ENCODE measurements around the gene RASSF4.

RASSF4 gene

DNA sequence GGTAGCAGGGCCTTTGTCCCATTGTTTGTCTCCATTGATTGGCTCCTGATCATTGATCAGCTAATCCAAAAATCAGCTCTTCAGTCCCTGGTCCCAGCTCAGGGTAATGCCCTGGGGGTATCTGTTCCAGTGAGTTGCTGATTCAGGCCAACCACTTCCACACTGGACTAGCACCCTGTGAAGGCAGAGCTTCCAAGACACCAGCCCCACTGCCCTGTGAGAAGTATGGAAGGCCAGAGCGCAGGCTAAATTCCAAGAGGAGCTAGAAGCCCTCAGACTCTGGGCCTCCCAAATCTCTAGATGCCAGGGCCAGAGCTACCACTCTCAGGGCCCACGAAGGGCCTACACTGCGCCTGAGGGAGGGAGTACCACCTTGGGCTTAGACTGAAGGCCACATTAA is 38.1 kb upstream of the RASSF4 start:
- Histone ChIP-seq H3K27me3 (ENCODE audit: control insufficient read depth in 3 of 3, insufficient read depth in 3 of 3, low read depth in 1 of 3, low read length in 3 of 3) (peaks cover 0 to 4% (median 0%) of the 10 kb centered on the region in 3 experiments), H2BK12ac (ENCODE audit: low read length) (no peak overlapping the region), H3K14ac (ENCODE audit: low read length) (no peak overlapping the region), H3K79me1 (ENCODE audit: low read depth, low read length) (no peaks in the 10 kb centered on the region), H2BK5ac (ENCODE audit: low read length) (no peak overlapping the region), H2BK120ac (ENCODE audit: low read depth, low read length) (no peak overlapping the region), H3K18ac (ENCODE audit: low read length) (no peak overlapping the region), H4K8ac (ENCODE audit: low read depth, low read length) (no peak overlapping the region), H3K4ac (ENCODE audit: low read length) (no peak overlapping the region), H3K27ac (replicated peaks; ENCODE audit: low read length) (no peak overlapping the region), H2AK5ac (ENCODE audit: low read depth, low read length) (no peak overlapping the region), H3K9me3 (replicated peaks in 1 of 2; ENCODE audit: control insufficient read depth in 2 of 2, insufficient read depth in 1 of 2, low read depth in 1 of 2, low read length in 2 of 2) (peaks cover 0 to 2% of the 10 kb centered on the region in 2 donors), H3K4me1 (ENCODE audit: control insufficient read depth in 2 of 2, insufficient read depth in 1 of 2, low read depth in 1 of 2, low read length in 2 of 2) (peaks cover 3 to 11% of the 10 kb centered on the region in 2 donors), H3K36me3 (replicated peaks in 1 of 2; ENCODE audit: control insufficient read depth in 2 of 2, insufficient read depth in 2 of 2, low read length in 2 of 2) (no peaks in the 10 kb centered on the region), H3K4me2 (ENCODE audit: insufficient read depth, low read length, poor library complexity, severe bottlenecking) (no peak overlapping the region), H2BK15ac (ENCODE audit: low read length) (no peak overlapping the region), H4K91ac (ENCODE audit: low read depth, low read length, poor library complexity) (no peak overlapping the region), H3K23ac (ENCODE audit: low read depth, low read length, poor library complexity) (no peak overlapping the region), H2AFZ (ENCODE audit: low read length) (no peak overlapping the region), H3K9ac (ENCODE audit: low read depth, low read length, poor library complexity) (no peak overlapping the region), H3K4me3 (ENCODE audit: low read length in 2 of 2) (no peak overlapping the region)
- WGBS, 2 donors (ENCODE audit: extremely low coverage in 2 of 2, insufficient read length in 2 of 2, insufficient replicate concordance in 1 of 2): no CpG with 5 or more reads among the region's 3 CpGs
- DNase-seq (ENCODE audit: low spot score): no peak

DNA sequence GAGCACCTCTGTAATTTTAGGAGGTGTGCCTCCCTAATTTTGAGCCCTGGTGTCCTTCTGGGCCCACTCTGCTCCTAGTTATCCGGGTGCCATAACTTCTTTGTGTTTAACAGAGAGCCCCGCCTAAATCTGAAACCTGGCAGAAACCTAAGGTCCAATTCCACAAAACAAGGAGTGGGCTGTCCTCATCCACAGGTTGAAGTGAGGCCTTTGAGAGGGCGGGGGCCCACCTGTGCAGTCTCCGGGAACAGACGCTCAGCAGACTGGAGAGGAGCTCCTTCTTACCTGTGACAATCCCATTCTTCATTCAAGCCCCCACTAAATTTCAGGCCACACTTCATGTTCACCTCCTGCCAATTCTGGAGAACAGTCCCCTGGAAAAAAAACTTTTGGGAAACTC is 37.6 kb upstream of the RASSF4 start:
- no peak overlapping the region for H2BK5ac ChIP-seq (ENCODE audit: low read length)
- no peak overlapping the region for H2AK5ac ChIP-seq (ENCODE audit: low read depth, low read length)
- H3K9me3 ChIP-seq (replicated peaks in 1 of 2; ENCODE audit: control insufficient read depth in 2 of 2, insufficient read depth in 1 of 2, low read depth in 1 of 2, low read length in 2 of 2): peaks cover 0 to 2% of the 10 kb centered on the region in 2 donors
- H3K4me2 ChIP-seq (ENCODE audit: insufficient read depth, low read length, poor library complexity, severe bottlenecking): no peak overlapping the region
- no peaks in the 10 kb centered on the region for H3K36me3 ChIP-seq (replicated peaks in 1 of 2; ENCODE audit: control insufficient read depth in 2 of 2, insufficient read depth in 2 of 2, low read length in 2 of 2)
- H3K79me1 ChIP-seq (ENCODE audit: low read depth, low read length): no peaks in the 10 kb centered on the region
- no peak overlapping the region for H2BK120ac ChIP-seq (ENCODE audit: low read depth, low read length)
- peaks cover 0 to 4% (median 0%) of the 10 kb centered on the region in 3 experiments for H3K27me3 ChIP-seq (ENCODE audit: control insufficient read depth in 3 of 3, insufficient read depth in 3 of 3, low read depth in 1 of 3, low read length in 3 of 3)
- no peak overlapping the region for H3K9ac ChIP-seq (ENCODE audit: low read depth, low read length, poor library complexity)
- no peak overlapping the region for H3K4me3 ChIP-seq (ENCODE audit: low read length in 2 of 2)
- no peak overlapping the region for H2AFZ ChIP-seq (ENCODE audit: low read length)
- no peak overlapping the region for H2BK12ac ChIP-seq (ENCODE audit: low read length)
- H3K23ac ChIP-seq (ENCODE audit: low read depth, low read length, poor library complexity): no peak overlapping the region
- H3K18ac ChIP-seq (ENCODE audit: low read length): no peak overlapping the region
- WGBS, 2 donors (ENCODE audit: extremely low coverage in 2 of 2, insufficient read length in 2 of 2, insufficient replicate concordance in 1 of 2): no CpG with 5 or more reads among the region's 5 CpGs
- no peak overlapping the region for H3K4ac ChIP-seq (ENCODE audit: low read length)
- H2BK15ac ChIP-seq (ENCODE audit: low read length): no peak overlapping the region
- no peak overlapping the region for H3K27ac ChIP-seq (replicated peaks; ENCODE audit: low read length)
- H3K14ac ChIP-seq (ENCODE audit: low read length): no peak overlapping the region
- H3K4me1 ChIP-seq (ENCODE audit: control insufficient read depth in 2 of 2, insufficient read depth in 1 of 2, low read depth in 1 of 2, low read length in 2 of 2): peaks cover 3 to 11% of the 10 kb centered on the region in 2 donors
- DNase-seq (ENCODE audit: low spot score): no peak
- H4K91ac ChIP-seq (ENCODE audit: low read depth, low read length, poor library complexity): no peak overlapping the region
- no peak overlapping the region for H4K8ac ChIP-seq (ENCODE audit: low read depth, low read length)

DNA sequence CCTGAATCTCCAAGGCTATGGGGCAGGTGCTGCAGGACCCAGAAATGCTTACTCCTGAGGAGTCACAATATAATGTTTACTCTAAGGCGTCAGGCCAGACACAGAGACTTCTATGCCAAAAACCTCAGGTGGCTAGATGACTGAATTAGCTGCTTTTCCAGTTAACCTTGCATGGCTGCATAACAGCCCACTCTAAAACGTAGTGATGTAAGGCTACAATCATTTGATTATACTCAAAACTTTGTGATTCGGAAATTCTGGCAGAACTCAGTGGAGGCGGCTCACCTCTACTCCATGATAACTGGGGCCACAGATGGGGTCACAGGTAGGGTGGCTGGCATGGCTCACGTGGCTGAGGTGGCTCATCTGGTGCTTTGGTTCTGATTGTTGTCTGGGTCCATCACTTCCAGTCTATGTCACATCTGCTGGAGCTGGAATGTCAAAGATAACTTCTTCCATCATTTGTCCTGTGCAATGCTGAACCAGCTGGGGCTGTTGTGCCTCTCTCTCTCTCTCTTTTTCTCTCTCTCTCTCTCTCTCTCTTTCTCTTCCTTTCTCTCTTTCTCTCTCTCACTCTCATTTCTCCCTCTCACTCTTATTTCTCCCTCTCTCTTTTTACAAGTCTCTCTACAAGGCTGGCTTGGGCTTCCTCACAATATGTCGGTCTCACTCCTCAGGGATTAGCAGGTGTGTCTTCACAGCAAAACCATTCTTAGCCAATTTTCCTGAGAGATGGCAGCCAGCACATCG is 36.6 kb upstream of the RASSF4 start:
- H3K9me3 ChIP-seq (replicated peaks in 1 of 2; ENCODE audit: control insufficient read depth in 2 of 2, insufficient read depth in 1 of 2, low read depth in 1 of 2, low read length in 2 of 2): peaks cover 0 to 5% of the 10 kb centered on the region in 2 donors
- peaks cover 0 to 4% (median 0%) of the 10 kb centered on the region in 3 experiments for H3K27me3 ChIP-seq (ENCODE audit: control insufficient read depth in 3 of 3, insufficient read depth in 3 of 3, low read depth in 1 of 3, low read length in 3 of 3)
- H3K14ac ChIP-seq (ENCODE audit: low read length): no peak overlapping the region
- H3K9ac ChIP-seq (ENCODE audit: low read depth, low read length, poor library complexity): no peak overlapping the region
- H4K91ac ChIP-seq (ENCODE audit: low read depth, low read length, poor library complexity): no peak overlapping the region
- H3K4ac ChIP-seq (ENCODE audit: low read length): no peak overlapping the region
- no peak overlapping the region for H3K18ac ChIP-seq (ENCODE audit: low read length)
- H2BK12ac ChIP-seq (ENCODE audit: low read length): no peak overlapping the region
- H2AFZ ChIP-seq (ENCODE audit: low read length): no peak overlapping the region
- no peak for DNase-seq (ENCODE audit: low spot score)
- no peak overlapping the region for H3K4me2 ChIP-seq (ENCODE audit: insufficient read depth, low read length, poor library complexity, severe bottlenecking)
- H3K79me1 ChIP-seq (ENCODE audit: low read depth, low read length): no peaks in the 10 kb centered on the region
- H2BK5ac ChIP-seq (ENCODE audit: low read length): no peak overlapping the region
- H3K23ac ChIP-seq (ENCODE audit: low read depth, low read length, poor library complexity): no peak overlapping the region
- H2AK5ac ChIP-seq (ENCODE audit: low read depth, low read length): peak overlapping the region; percentile 91
- no peak overlapping the region for H3K4me3 ChIP-seq (ENCODE audit: low read length in 2 of 2)
- no peak overlapping the region for H2BK120ac ChIP-seq (ENCODE audit: low read depth, low read length)
- no CpG with 5 or more reads among the region's 7 CpGs for WGBS, 2 donors (ENCODE audit: extremely low coverage in 2 of 2, insufficient read length in 2 of 2, insufficient replicate concordance in 1 of 2)
- no peak overlapping the region for H2BK15ac ChIP-seq (ENCODE audit: low read length)
- no peak overlapping the region for H3K27ac ChIP-seq (replicated peaks; ENCODE audit: low read length)
- no peaks in the 10 kb centered on the region for H3K36me3 ChIP-seq (replicated peaks in 1 of 2; ENCODE audit: control insufficient read depth in 2 of 2, insufficient read depth in 2 of 2, low read length in 2 of 2)
- peaks cover 3 to 11% of the 10 kb centered on the region in 2 donors for H3K4me1 ChIP-seq (ENCODE audit: control insufficient read depth in 2 of 2, insufficient read depth in 1 of 2, low read depth in 1 of 2, low read length in 2 of 2)
- no peak overlapping the region for H4K8ac ChIP-seq (ENCODE audit: low read depth, low read length)

GRCh38 chr10:44923611-44924010 is 36.0 kb upstream of the RASSF4 start:
- H2BK15ac ChIP-seq (ENCODE audit: low read length): no peak overlapping the region
- H2BK120ac ChIP-seq (ENCODE audit: low read depth, low read length): no peak overlapping the region
- H2AK5ac ChIP-seq (ENCODE audit: low read depth, low read length): peak overlapping the region; percentile 91
- no peak overlapping the region for H3K4ac ChIP-seq (ENCODE audit: low read length)
- no peak overlapping the region for H3K23ac ChIP-seq (ENCODE audit: low read depth, low read length, poor library complexity)
- no peak overlapping the region for H3K27ac ChIP-seq (replicated peaks; ENCODE audit: low read length)
- H2BK5ac ChIP-seq (ENCODE audit: low read length): no peak overlapping the region
- no peak overlapping the region for H4K91ac ChIP-seq (ENCODE audit: low read depth, low read length, poor library complexity)
- no peak overlapping the region for H2BK12ac ChIP-seq (ENCODE audit: low read length)
- H3K4me1 ChIP-seq (ENCODE audit: control insufficient read depth in 2 of 2, insufficient read depth in 1 of 2, low read depth in 1 of 2, low read length in 2 of 2): peaks cover 3 to 11% of the 10 kb centered on the region in 2 donors
- H3K36me3 ChIP-seq (replicated peaks in 1 of 2; ENCODE audit: control insufficient read depth in 2 of 2, insufficient read depth in 2 of 2, low read length in 2 of 2): no peaks in the 10 kb centered on the region
- no peak for DNase-seq (ENCODE audit: low spot score)
- H2AFZ ChIP-seq (ENCODE audit: low read length): no peak overlapping the region
- H3K79me1 ChIP-seq (ENCODE audit: low read depth, low read length): no peaks in the 10 kb centered on the region
- peak overlapping the region; percentile 25 for H3K14ac ChIP-seq (ENCODE audit: low read length)
- peak overlapping the region in 1 of 2 donors; percentile 4 for H3K4me3 ChIP-seq (ENCODE audit: low read length in 2 of 2)
- H4K8ac ChIP-seq (ENCODE audit: low read depth, low read length): no peak overlapping the region
- no peak overlapping the region for H3K4me2 ChIP-seq (ENCODE audit: insufficient read depth, low read length, poor library complexity, severe bottlenecking)
- no CpG with 5 or more reads among the region's 3 CpGs for WGBS, 2 donors (ENCODE audit: extremely low coverage in 2 of 2, insufficient read length in 2 of 2, insufficient replicate concordance in 1 of 2)
- H3K18ac ChIP-seq (ENCODE audit: low read length): peak overlapping the region; percentile 37
- H3K9ac ChIP-seq (ENCODE audit: low read depth, low read length, poor library complexity): no peak overlapping the region
- peaks cover 0 to 5% of the 10 kb centered on the region in 2 donors for H3K9me3 ChIP-seq (replicated peaks in 1 of 2; ENCODE audit: control insufficient read depth in 2 of 2, insufficient read depth in 1 of 2, low read depth in 1 of 2, low read length in 2 of 2)
- H3K27me3 ChIP-seq (ENCODE audit: control insufficient read depth in 3 of 3, insufficient read depth in 3 of 3, low read depth in 1 of 3, low read length in 3 of 3): peaks cover 0 to 4% (median 0%) of the 10 kb centered on the region in 3 experiments
